ENCODE measurements around the gene MTM1.

MTM1 gene

DNA sequence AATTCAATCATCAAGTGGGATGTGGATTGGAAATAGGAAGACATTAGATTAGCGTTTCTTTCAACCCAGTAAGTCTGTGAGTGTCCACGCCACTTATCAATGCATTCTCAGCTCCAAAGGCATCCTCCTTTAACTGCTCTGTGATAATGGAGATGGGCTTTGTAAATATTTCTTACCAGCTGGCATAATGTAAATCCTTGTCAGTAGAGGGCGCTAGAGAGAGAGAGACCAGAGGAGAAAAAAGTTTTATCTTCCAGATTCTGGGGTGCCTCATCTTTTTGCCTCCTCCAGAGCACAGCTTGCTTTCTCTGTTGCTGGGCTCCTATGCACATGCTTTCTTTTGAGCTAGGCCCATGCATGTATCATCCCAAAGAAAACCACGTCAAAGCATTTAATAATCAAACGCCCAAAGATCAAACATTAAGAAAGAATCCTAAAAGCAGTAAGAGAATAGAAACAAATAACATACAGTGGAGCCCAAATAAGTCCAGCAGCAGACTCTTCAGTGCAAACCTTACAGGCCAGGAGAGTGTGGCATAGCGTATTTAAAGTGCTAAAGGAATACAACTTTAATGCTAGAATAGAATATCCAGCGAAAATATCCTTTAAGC is 115.2 kb downstream of the MTM1 start:
- DNase-seq, result no peak

DNA sequence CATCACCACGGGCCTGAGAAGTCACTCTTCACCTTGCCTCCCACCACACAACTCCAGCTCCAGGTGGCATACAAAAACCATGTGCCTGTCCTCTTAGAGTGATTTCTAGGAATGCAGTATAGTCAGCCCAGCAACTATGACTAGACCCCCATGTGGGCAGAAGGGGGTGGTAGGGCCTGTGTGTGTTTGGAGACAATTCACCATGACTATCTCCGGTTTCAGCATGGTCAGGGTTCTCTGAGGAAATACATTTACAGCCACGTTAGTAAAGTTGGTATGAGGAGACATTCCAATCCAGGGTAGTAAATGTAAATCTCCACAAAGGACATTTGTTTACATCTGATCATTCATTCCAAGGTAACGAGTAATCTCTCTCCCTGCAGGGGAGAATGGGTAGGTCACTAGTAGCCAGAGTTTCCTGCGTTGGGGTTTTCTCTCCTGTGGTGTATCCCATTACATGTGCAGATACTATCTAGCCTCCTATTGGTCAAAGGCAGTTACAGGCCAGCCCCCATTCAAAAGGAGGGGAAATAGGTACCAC is 120.6 kb downstream of the MTM1 start:
- DNase-seq, result no peak

DNA sequence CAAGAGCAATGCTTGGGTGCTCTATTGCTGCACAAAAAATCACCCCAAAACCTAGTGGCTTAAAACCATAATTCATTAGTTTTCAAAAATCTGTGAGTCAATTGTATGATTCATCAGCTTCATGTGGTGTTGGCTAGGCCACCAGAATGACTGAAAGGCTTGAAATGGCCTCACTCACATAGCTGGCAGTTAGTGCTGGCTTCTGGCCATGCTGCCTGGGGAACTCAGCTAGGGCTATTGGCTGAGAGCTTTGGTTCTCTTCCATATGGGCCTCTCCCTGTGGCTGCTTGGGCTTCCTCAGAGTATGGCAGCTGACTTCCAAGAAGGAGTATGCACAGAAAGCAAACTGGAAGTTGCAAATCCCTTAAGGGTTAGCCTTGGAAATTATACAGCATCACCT is 121.7 kb downstream of the MTM1 start:
- peak; percentile 13 for DNase-seq

DNA sequence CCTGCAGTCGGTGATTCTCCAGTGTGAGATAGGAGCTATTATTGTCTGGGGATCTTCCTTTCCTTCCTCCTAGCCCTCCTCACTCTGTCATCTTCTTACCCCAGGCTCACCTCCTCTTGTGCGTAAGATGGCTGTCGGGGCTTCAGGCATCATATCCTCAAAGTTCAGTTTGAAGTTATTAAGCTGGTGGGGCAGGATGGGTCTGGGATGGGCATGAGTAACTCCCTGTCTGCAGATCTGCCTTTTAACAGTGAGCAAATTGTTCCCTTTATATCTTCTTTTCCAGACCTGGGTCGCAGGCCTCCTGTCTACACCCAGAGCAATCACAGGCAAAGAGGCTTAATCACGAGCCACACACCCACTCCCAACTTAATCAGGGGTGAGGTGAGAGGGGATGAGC is 123.9 kb downstream of the MTM1 start:
- DNase-seq, result peak; percentile 15

DNA sequence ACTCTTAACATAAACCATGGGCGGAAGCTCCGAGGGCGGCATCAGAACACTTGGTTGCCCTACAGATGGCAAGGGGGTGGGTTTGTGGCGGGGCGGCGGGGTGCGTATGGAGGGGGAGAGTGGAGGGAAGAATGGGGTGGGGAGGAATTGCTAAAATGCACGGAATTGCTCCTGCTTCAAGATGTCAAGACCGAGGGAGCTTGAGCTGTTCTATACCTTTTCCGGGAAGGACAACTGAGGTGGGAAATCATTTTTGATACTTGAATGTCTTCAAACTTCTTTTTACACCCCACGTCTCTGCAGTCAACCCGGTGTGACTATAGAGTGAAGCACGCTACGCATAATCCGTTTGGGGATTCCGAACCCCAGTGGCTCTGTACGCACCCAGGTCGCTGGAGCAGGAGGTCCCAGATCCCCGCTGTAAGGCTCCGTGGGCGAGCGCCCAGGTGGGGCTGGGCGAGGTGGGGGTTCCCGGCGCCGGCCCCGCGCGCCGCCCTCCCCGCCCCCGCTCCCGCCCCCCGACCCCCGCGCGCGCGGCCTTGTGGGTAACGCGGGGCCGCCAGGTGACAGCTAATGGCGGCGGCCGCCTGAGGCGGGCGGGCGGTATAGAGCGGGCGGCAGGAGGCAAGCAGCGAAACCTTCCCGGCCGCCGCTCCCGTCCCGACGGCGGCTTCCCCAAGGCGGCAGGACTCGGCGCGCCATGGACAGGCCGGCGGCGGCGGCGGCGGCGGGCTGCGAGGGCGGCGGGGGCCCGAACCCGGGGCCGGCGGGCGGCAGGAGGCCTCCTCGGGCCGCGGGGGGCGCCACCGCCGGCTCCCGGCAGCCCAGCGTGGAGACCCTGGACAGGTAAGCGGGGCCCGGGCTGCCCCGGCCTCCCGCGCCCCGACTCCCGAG is 124.7 kb downstream of the MTM1 start, which contains the start of gene MTMR1:
MTMR1 (plus strand) TSS at position 566 of the 894 bp plus-strand sequence; CDS start at position 701, 135 bp downstream.
- peak; percentile 57 for DNase-seq

DNA sequence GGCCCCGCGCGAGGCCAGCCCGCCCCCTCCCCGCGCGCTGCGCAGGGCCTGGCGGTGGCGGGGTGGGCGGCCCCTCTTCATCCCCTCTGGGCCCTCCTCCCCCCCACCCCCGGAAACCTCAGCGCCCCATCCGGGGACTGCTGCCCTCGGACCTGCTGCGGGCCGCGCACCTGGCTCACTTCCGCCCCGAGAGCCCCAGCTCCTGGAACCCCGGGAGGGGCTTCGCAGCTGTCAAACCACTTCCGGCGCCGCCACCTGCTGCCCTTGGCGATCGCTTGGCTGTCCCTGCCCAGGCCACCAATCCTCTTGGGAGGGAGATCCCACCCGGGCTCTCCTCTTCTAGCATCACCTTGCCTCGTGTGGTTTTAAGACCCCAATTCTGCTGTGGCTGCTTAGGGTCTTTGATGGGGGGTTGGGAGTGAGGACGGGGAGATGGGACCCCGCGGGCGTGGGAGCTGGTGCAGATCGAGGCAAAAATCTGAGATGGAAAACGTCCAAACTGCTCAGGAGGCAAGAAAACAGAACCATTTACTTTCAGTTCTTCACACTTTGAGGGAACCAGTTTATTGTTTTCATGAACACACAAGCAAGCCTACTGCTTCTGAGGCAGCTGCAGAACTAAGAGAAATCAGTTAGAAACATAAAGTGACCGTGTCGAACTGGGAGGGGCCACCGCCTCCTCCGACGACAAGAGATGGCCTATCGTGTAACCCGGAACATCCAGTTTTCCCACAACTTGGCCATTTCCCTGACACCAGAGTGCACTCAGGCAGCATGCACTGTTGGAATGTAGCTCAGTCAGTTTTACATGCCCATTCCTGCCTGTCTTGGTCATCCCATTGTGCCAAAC is 125.5 kb downstream of the MTM1 start:
- peak; percentile 64 for DNase-seq

DNA sequence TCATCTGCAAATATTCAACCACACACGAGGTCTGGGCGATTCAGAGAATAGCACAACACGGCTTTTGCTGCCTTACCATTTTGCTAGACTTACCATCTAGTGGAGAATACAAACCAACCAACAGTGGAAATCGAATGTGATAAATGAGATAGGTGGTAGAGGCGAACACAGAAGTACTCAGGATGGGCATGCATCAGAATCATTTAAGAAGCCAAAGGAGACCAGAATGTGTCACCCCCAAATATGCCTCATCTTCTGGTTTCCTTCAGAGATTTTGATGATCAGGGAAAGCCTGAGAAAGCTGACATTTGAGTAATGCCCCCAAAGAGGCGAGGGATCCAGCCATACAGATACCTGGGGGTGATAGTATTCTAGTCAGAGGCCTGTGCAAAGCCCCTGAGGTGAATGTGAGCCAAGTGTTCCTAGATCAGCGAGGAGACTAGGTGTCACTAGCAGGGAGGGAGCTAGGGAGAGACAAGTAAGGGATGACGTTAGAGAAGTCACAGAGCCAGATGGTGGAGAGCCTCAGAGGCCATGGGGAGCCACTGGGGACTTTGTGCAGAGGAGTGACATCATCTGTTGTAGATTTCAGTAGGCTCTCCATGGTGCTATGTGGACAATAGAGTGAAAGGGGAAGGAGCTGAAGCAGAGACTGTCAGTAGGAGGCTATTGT is 126.5 kb downstream of the MTM1 start:
- DNase-seq, result peak; percentile 35

DNA sequence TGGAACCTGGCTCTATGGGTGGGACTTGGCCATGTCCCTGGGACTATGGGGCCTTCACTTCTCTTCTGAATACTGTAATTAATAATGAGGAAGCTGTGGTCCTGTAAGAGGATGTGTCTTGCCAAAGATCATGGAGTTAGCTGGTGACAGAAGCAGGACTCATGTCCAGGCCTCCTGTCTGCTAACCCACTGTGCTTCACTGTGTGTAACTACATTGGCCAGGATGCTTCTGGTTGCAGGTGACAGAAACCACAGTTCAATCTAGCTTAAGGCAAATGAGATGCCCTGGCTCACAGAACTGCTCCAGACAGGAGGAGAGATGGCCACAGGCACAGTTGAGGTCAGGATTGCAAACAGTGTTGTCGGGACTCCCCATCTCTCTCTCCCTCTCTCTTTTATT is 127.9 kb downstream of the MTM1 start:
- DNase-seq, result no peak

DNA sequence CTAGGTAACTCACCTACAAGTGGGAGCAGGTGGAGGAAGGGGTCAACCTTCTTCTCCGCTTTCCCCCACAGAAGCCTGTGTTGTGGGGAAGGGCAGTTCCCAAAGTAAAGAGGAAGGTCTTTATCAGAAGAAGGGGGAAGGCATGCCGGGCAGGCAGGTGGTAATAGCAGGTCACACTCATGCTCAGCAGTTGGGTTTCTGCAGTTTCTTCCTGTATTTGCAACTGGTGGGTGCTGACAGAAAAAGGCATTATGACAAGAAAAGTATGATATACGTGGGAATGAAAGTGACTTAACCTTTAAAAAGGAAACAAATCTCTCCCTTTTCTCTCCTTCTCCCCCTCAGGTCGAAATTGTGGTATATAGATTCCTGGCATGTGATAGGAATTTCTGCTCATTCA is 128.4 kb downstream of the MTM1 start:
- DNase-seq, result no peak

DNA sequence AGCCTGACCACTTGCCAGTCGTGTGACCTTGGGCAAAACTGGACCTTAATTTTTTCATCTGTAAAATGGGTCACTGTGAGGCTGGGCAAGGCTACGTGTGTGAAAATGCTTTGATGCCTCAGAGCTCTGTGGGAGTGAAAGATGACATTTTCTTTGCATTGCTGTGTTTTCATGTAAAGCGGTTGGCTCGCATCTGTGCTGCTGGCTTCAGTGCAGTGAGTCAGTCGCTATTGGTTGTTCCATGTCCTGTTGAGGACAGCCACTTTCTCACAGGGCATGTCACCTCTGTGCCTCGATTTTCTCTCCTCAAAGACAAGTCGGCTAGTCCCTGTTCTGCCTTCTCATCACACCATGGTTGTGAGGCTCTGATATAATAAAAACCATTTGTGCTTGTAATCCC is 129.2 kb downstream of the MTM1 start:
- peak; percentile 15 for DNase-seq

DNA sequence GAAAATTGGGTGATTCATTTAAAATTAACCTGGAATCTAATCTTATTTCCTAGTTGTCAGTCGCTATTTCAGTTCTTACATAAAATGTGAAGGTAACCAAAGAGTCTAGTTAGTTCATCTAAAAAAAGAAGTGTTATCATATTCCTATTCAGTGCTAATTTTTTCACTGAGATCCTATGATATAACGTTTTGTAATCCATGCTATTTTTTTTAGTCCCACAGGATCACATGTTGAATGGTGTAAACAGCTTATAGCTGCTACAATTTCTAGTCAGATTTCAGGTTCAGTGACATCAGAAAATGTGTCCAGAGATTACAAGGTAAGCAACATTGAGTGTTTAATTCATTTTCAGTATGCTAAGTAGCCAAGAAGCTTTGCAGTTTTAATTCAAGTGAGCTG is 130.6 kb downstream of the MTM1 start:
- no peak for DNase-seq

DNA sequence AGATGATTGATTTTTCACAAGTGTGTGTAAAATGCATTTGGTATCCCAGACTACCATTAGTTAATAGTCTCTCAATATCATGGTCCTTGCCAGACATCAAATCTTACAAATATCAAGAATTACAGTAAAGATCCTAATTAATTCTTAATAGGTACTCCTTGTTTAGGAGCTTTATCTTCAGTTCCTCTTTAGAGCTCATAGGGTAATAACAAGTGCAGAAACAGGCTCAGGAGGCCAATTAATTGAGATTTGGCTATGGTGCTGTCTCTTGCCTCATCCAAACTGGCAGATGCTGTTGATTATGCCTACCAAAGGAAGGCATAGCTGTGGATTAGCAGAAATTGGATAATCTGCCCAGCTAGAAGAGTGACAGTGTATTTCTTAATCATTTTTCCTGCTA is 131.7 kb downstream of the MTM1 start:
- DNase-seq, result no peak

DNA sequence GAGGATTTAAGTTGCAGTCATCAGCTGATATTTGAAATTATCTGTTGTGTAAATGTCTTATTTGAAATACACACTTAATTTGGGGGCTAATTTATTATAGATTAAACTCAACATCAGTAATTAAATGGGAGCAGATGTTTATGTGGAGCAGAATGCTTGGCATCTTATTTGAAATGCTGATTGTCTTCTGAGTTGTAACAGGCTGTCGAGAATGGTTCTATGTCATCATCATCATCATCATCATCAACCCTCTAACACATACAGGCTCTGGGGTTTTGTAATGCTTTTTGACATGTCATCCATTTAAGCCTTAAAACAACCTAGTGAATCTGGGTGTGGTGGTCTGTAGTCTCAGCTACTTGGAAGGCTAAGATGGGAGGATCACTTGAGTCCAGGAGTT is 133.0 kb downstream of the MTM1 start:
- DNase-seq, result no peak

DNA sequence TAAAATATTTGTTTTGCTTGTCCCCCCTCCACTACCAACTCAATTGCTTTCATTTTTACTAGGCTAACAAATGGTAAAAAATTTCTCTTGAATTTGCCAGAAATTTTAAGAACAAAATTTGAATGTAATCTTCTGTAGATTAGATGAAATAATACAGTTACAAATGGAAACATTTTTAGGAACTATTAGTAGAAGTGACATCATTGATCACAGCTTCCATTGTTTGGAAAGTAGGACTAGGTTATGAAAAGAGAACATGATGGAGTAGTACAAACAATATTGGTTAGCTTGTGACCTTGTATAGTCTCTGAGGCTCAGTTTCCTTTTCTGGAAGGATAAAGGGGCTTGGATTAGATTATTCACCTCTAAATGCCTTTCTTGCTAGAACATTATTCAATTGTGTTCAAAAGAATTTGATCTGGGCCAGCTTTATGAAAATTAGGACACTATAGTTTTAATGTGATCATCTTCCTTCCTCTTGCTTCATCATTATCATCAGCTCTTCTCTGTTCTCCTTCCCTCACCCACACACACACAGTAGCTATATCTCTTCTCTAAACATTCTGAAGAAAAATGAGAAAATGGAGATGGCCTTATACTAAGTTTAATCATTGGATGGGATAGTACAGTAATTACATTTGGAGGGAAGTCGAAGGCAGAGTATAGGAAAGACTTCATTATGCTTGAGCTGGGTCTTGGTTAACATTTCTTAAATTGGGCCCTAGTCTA is 134.7 kb downstream of the MTM1 start:
- no peak for DNase-seq

DNA sequence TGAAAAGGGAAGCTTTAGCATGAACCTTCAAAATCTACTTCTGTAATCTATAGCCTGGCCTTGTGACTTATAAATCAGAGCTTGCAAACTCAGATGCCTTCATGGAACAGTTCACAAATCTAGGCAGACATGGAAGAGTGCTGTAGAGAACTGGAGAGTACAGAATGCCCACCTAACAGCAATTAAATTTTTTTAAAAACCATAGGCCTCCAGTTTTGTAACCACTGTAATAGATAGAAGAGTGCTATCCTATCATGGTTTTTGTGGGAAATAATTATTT is 135.2 kb downstream of the MTM1 start:
- DNase-seq, result no peak

DNA sequence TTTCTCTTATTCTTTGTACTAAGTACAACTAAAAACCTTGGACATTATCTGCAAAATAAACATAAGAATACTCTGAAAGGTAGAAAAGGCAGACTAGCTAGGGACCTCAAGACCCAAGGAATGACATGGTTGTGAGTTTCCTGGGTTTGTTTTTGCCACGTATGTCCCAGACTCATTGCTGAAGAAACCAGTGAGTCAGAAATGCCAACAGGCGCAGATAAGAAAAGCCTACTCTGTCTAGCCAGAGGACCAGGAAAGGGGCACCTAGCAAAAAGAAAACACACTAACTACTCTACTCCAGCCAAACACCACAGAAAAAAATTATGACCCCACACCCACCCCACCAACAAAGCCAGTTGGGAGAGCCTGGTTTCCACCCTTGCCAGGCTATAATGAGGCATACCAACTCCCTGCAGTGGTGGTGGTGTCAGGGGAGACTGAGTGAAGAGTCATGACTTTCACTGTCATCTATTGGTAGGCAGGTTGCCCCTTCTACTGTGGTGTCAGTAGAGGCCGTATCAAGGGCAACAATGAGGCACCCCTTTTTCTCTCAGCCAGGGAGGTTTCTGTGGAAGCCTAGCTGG is 135.7 kb downstream of the MTM1 start:
- peak; percentile 21 for DNase-seq

DNA sequence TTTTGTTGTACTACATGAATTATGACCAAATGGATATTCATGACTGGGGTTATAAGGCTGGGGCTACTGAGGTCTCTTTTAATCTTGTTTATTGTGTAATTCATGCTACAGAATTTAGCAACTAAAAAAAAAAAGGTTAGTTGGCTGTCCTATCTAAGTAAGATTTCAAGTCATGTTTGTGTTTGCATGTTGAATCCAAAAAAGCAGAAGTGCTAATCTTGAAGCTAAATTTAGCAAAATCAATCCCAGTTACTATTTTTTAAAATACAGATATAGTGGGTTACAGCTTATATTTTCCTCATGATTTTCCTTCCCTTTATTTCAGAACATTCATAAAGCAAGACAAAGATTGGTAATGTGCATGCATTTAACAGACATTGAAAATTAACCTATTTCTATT is 144.2 kb downstream of the MTM1 start:
- no peak for DNase-seq

DNA sequence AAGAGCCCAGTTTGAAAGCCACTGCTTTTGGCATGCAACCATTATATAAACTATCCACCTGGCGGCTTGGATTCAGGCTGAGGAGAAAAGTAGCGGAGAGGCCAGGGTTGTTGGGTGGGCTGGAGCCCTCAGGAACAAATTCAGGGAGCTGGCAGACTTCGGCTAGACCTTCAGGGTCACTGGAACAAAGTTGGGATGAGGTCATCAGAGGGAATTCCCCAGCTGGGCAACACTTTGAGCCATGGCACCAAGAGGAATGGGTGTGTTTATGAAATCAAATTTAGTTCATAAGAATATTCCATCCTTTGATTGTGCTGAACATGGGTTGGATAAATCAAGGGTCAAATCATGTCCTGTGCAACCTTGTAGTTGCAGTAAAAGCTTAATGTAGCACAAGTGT is 146.8 kb downstream of the MTM1 start:
- no peak for DNase-seq

DNA sequence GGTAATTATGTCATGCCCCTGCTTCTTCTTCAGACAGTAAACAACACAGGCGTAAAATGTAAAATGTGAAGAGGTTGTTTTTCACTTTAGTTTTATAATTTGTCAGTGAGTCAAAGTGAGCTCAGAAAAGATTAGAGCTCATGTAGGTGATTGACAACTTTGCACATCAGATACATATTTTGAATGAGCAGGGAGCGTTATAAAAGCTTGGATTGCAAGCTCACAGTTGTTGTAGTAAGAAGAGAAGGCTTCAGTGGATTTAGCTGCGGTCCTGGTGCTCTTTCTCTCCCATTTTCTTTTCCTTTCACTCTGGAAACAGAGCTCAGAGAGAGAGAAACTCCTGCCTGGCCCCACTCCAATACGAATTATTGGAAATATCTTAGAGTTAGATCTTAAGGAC is 151.2 kb downstream of the MTM1 start:
- DNase-seq, result no peak

All from activated naive CD4-positive, alpha-beta T cell treated with Interleukin-2 at 50 U/mL for 16 hours (primary cell).